HG02610 (cell line): ENCODE results near the gene SMAP2.
"Not testable (repeated sequence)": the region's sequence is repeated elsewhere in the genome, so short reads cannot be mapped to it uniquely, and the experiment has no call there.

Experiments used
- ATAC-seq: cut with Tn5 transposase; IDR thresholded peaks from one replicate; pipeline ENCODE4 v1.9.1; 2021; ENCODE audit warnings: mild to moderate bottlenecking, moderate library complexity; ENCODE audit not compliant: unreplicated experiment

SMAP2 gene

DNA sequence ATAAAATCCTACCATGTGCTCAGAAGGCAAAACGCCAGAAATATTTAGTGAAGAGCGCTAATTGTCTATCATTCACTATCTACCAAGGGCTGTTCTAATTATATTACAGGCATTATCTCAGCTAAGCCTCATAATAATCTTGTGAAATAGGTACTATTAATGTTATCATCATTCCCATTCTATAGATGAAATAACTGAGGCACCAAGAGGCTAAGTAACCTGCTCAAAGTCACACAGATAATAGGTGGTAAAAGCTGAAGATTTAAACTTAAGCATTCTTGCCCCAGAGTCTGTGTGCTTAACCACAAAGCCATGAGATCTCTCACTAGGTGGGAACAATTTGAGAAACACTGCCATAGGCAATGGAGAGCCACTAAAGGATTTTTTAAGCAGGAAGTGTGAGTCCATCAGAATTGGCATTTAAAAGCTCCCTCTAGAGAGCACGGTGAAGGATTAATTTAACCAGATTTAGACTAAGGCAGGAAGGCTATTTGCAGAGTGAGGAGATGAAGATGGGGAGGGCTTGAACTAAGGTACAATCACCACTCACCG, 1.7 kb upstream of the SMAP2 start:
- no peak for ATAC-seq

DNA sequence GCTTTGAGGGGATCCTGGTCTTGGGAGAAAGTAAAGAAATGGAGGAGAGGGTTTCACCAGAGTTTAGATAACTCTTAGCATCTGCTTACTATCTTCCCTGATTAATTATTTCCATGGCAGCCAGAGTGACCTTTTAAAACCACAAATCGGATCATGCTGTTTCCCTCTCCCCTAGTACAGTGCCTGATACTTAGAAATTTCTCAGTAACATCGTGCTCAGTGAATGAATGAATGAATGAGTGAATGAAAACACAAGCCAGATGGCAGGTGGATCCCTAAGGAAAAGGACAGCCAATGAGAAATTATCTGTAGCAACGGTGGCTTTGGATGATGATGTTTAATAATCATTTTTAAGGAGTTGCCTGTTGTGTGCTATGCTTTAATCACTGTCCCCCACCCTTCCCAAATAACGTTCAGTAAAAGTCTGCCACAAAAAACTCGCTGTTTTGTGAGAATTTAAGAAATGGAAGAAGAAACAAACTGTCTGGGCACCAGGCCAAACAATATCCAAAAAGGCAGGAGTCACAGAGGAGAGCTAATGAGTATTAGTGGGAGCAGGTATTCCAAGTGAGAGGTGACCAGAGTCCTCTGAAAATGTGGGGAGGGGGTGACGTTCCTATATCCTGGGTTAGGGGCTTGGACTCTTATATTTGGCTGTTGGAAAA, 737 bp upstream of the SMAP2 start:
- no peak for ATAC-seq

DNA sequence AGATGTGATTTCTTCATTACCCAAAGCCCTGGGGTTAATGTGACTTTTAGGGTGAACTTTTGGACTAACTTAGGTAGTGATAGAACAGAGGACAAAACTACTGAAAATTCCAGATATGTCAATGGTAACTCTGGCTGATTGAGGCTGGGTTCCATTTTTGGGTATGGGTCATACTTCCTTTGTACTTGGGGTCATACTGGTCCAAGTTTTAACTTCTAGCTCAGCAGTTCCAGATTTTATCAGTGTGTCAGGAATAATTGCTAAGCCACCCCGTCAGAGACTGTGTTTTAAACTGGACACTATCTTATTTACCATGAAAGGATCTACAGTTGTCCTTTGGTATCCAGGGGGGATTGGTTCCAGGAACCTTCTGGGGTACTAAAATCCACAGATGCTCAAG, 4.0 kb downstream of the SMAP2 start:
- ATAC-seq, result no peak

DNA sequence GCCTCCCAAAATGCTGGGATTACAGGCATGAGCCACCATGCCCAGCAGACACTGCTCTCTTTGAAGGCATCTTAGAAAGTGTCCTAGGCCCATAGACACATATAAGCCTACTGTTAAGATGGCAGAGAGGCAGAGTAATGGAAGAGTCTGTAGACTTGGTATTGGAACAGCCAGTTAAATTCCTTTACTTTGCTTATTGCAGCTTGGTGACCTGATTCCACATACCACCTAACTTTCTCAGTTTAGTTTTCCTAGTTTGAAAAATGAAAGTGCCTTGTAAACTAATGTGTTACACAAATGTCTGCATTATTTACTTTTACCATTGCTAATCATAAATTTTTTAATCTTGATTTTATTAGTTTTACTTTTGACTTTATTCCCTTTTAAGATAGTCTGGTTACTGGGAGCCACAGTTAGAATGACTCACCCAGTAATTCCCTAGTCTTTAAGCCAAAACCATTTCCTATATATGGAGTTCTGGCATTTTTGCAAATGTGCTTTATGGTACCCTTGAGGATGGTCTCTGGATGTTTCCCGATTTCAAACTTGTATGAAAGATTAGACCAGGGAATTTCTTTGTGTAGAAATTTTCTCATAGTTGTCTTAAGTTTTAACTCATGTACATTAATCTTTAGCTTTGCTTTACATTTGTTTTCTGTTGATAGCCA, 6.4 kb downstream of the SMAP2 start:
- ATAC-seq, result no peak

DNA sequence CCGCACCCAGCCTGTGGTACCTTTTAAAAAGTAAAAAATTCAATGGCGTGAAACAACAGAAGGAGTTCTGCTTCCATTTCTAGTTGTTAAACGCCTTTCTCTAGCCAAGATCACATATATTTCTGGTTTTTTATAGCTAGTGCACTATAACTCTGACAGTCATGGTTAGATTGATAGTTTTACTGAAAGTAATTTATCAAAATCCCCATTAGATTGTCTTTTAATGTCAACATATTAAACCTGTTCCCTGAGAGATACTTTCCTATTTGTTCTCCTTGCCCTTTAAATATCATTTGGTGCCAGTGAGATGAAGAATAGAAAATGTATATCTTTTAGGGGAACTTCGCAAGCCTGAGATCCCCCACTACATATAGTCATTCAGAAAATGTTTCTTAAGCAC, 7.3 kb downstream of the SMAP2 start:
- ATAC-seq, result no peak

DNA sequence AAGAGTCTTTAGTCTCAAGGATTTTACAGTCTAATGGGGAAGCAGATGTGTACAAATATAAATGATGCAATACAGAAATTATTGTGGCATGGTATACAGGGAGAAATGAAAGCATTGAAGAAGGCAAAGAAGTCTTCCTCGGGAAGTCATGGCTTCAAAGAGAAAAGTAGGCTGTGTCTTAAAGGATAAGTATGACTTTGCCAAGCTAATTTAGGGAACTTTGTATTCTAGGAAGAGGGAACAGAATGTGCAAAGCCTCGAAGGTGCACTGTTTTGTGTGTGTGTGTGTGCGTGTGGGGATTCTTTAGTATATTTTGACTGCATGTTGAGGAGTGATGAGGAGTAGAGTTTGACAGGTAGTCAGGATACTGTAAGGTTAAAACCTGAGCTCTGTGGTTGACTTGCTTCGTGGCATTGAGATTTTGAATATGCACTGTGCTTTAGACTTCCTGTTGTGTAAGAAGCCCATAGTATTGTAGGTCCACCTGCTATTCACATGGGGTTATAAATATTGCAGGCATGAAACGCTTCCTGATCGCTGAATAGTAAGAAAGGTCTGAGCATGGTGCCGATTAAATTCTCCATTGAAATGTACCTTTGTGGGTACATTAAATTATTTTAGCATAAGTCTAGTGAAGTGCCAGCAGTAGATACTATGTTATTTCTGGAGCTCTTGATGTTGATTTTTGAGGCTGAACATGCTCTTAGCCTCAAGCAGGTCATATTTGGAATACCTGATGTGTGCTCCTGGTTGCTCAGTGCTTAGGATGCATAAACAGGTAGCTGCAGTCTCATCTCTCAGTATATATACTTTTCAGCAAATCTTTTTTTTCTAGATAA, 8.0 kb downstream of the SMAP2 start:
- no peak for ATAC-seq

DNA sequence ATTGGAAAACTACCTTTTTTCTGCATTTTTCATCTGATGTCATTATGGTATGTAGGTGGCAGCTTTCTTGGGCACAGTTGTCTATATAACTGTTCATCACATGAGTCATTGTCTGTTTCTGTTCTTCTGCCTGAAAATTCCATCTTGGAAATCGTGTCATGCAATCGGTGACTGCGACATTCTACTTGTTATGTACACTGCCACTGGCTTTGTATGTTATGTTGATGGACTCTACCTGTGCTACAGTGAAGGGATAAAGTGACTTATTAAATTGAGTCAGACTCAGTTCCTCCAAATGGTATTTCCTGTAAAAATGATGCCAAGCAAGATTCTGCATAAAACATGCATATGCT, 8.6 kb downstream of the SMAP2 start:
- no peak for ATAC-seq

DNA sequence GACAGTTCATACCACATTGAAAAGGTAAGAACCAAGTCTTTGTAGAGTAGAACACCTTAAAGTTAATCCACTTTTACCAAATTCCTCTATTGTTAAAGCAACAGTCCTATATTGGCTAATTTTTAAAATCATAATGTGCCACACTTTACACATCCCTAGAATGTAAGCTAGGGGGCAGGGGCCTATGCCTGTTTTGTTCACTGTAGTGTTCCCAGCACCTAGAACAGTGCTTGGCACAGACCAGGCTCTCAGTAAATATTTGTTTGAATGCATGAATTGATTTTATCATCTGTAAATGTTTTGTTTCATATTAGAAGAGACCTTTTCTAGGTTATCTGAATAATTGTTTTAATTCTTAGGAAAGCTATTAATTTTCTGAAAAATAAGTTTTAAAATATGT, 9.1 kb downstream of the SMAP2 start:
- no peak for ATAC-seq

DNA sequence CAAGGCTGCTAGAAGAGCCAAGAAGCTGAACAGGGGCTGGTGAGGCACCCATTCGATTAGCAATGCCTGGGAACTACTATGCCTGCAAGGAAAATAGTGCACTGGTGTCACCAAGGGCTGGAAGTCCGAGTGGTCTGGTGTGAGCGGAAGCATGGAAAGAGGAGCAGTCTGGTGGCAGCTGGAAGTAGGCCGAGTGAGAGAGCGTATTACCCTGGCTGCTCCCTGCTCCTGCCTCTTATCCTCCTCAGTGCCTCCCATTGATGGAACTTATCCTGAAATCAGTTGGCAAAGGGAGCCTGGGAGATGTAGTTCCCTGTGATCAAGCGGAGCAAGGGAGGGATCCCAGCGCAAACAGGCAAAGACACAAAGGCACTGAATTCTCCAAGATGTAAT, 9.6 kb downstream of the SMAP2 start:
- ATAC-seq, result no peak

DNA sequence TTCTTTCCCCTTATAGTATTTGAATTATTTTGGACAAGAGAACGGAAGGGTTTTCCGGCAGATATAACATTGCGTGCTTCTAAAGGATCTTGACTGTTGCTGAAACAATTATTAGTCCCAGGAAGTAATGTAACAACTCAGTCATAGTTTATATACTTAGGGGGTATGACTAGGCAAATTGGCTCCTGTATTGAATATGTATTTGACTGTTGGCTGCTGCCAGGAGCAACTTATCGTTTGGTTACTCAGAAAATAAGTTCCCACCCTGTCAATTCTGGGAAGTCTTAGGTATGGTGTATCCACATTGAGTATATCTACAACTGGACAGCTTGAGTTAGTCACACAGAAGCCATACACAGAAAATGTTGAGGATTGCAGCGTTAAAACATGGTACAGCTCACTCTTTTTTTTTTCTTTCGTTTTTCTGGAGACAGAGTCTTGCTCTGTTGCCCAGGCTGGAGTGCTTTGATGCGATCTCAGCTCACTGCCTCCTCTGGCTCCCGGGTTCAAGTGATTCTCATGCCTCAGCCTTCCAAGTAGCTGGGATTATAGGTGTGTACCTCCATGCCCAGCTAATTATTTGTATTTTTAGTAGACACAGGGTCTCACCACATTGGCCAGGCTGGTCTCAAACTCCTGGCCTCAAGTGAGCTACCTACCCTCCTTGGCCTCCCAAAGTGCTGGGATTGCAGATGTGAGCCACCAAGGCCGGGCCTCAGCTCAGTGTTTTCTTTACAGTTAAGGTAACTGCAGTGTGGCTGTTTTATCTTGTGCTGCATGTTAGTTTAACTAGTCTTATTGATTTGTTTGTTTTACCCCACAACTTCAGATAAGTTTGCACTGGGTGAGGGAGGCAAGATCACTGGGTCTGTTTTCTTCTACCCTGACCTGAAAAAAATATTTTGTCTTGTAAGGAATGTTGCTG, 10.2 kb downstream of the SMAP2 start:
- no peak for ATAC-seq

DNA sequence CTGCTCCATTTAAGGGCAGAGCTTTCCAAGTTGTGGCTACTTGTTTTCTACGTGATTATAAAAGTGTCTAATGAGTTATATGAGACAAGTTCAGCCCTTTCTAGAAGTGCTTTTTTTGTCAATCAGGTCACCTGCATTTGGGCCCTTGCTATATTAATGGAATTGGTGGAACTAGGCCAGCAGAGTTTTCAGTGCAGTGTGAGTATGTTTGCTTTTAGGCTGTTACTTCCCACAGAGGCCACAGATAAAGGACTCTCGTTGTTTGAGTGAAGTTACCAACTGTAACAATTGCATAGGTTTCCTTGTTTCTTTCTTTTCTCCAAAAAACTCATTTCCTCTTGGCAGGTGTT, 10.9 kb downstream of the SMAP2 start:
- no peak for ATAC-seq

DNA sequence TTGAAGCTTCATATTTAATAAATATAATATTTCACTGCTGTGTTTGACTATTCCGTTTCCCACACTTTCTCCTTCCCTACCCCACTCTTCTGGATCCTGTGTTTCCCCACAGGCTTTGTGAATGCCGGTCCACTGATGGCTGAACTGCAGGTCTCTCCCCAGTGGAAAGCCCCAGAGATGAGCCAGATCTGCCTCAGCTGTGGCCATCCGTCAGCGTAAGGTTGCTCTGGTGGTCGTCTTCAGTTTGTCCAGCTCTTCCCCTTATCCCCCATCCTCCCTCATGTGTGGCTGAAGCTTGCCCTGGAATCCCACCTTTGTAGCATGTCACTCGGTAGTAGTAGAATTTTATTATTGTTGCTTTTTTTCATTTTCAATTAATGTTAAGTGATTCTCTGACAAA, 11.4 kb downstream of the SMAP2 start:
- ATAC-seq, result no peak

DNA sequence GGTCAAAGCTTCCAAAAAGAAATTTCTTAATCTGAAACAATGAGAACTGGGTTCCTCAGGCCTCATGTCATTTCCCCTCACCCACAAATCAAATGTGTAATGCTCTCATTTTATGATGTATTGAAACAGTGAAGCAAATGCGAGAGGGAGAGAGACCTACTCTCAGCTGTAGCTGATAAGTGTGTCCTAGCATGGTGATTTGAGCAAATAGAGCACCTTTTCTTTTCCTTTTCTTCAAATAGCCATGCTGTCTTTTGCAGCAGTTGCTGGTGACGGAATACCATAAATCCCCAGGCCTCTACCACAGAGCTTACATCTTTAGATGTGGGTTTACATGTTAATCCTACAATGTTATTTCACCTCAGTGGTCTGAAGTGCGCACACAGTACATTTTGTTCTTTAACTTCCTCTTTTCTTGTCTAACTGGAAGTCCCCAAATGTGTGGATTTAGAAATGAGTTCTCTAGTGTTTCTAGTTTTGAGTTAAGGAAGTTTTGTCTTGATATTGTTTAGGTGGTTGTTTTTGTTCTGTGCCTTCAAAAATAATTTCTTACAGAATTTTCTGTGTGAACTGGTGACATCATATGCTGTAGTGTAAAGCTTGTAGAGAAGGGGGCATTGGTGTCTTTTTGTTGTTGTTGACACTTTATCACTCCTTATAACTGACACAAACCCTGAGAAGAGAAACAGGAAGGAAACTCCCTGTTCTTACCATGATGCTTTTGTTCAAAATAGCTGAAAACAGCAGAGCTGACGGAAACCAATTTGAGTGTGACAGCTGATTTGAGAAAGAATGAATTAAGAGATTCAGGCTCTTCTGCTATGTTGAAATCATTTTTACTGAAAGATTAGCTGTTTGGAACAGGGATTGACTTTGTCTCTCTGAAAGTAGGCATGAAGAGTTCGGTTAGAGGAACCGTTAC, 12.2 kb downstream of the SMAP2 start:
- ATAC-seq, result peak; percentile 72

DNA sequence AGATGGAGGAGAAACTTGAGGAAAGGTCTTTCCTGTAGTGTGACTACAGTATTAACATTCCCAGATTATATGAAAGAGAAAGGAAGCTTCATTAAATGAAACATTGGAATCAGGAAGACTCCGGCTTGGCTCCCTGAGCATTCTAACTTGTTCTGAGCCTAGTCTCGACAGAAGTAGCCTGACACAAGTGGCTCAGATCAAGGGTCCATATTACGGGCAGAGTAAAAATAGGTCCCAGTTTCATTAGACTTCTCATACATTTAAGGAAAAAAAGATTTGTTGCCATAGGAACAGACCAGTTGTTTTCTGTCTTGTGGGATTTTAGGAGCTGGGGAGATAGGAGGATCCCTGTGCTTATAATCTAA, 12.8 kb downstream of the SMAP2 start:
- no peak for ATAC-seq

DNA sequence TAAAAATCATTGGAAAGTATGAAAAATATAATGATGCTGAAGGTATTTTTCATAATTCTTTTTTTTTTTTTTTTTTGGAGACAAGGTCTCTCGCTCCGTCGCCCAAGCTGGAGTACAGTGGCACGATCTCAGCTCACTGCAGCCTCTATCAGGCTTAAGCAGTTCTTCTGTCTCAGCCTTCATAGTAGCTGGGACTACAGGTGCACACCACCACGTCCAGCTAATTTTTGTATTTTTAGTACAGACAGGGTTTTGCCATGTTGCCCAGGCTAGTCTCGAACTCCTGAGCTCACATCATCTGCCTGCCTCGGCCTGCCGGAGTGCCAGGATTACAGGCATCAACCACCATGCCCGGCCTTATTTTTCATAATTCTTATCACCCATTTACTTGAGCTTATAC, 13.3 kb downstream of the SMAP2 start:
- no peak for ATAC-seq

DNA sequence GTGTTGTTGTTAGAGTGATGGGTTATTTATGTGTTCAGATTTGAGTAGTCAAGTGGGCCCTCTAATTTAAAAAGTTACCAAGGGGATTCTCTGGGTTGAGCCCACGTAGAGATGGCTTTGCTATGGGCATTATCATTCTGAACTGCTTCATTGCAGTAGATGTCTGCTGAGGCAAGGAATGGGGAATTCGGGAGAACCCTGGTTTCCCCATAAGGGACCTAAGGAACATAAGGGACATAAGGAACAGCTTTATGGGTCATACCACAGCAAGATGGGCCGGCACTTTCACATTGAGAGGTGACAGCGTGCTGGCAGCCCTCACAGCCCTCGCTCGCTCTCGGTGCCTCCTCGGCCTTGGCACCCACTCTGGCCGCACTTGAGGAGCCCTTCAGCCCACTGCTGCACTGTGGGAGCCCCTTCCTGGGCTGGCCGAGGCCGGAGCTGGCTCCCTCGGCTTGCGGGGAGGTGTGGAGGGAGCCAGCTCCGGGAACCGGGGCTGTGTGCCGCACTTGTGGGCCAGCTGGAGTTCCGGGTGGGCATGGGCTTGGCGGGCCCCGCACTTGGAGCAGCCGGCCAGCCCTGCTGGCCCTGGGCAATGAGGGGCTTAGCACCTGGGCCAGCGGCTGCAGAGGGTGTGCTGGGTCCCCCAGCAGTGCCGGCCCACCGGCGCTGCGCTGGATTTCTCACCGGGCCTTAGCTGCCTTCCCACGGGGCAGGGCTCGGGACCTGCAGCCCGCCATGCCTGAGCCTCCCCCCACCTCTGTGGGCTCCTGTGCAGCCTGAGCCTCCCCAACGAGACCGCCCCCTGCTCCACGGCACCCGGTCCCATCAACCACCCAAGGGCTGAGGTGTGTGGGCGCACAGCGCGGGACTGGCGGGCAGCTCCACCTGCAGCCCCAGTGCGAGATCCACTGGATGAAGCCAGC, 14.1 kb downstream of the SMAP2 start:
- ATAC-seq, result not testable (repeated sequence)

DNA sequence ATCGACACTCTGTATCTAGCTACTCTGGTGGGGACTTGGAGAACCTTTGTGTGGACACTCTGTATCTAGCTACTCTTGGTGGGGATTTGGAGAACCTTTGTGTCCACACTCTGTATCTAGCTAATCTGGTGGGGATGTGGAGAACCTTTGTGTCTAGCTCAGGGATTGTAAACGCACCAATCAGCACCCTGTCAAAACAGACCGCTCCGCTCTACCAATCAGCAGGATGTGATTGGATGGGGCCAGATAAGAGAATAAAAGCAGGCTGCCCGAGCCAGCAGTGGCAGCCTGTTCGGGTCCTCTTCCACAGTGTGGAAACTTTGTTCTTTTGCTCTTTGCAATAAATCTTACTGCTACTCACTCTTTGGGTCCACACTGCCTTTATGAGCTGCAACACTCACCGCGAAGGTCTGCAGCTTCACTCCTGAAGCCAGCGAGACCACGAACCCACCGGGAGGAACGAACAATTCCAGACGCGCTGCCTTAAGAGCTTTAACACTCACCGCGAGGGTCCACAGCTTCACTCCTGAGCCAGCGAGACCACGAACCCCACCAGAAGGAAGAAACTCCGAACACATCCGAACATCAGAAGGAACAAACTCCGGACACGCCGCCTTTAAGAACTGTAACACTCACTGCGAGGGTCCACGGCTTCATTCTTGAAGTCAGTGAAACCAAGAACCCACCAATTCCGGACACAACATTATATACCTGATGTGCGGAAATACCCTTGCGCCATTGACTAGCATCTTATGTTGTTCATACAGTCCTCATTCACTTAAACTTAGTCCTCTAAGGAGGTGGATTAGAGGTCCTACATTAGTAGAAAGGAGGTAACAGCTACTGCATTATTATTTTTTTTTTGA, 15.2 kb downstream of the SMAP2 start:
- ATAC-seq, result not testable (repeated sequence)

DNA sequence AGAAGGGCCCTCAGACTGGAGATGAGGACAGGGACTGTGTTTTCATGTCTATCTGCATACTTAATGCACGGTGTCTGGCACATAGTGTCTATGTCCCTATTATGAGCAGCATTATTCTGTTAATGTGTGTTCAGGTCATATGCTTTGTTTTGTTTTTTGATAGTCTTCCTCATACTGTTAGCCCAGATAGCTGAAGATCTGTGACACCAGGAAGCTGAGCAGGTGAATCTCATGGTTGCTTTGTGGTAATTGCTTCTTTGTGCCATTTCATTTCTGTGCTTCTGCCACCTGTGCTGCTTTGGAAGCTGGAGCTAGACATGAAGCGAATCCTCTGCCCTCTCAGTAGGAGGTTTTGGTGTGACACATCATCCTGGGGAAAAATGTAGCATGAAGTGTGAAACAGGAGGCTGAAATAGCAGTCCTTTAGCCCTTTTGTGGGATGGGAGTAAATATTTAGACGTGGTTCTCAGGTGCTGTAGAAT, 15.8 kb downstream of the SMAP2 start:
- no peak for ATAC-seq
